Measurements from ENCODE around the gene UROC1. TPM values are rescaled to one million over a fixed set of nuclear protein-coding genes. Genes with fewer than 3 reads are reported as not detected.

The UROC1 gene
- total RNA-seq, 1 experiment from 2014 or later: not detected

DNA sequence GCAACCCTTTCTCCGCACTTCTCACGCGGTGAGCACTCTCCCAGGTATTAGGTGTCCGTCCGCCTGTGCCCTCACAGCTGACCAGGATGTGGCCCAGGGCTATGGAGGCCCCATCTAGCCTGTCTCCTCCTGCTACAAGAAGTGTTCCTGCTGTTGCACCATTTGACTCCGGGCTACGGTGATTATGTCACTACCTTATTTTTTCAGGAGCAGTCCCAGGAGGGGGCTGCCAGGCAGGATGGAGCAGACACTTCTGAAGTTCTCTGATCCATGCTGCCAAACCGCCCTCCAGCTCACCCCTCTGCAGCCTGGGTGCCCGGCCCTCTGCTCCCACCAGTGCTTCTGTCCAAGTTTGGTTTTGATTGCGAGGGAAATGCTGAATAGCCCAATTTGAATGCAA, 78.8 kb downstream of the UROC1 start:
- Histone ChIP-seq H3K4me1 (ENCODE audit: insufficient read depth, low read length, poor library complexity, severe bottlenecking) (peaks cover 5% of the 10 kb centered on the region), H3K27me3 (replicated peaks; ENCODE audit: insufficient read depth, low read depth, low read length, poor library complexity) (no peaks in the 10 kb centered on the region), H3K9me3 (ENCODE audit: low read depth, low read length, poor library complexity, severe bottlenecking) (no peaks in the 10 kb centered on the region), H3K27ac (ENCODE audit: low read depth, low read length, poor library complexity, severe bottlenecking) (no peak overlapping the region), H3K4me3 (ENCODE audit: low read depth, low read length, poor library complexity, severe bottlenecking) (no peak overlapping the region), H3K36me3 (ENCODE audit: insufficient read depth, low read length, poor library complexity, severe bottlenecking) (peaks cover 54% of the 10 kb centered on the region)
- intact Hi-C loops (cut with micrococcal nuclease; ENCODE audit: unreplicated experiment): no loop called here
- BruUV-seq (replicated peaks): no TSS peak
- ChIA-PET CTCF (no interaction called here), POLR2A (ENCODE audit: low non-redundant PET) (no interaction called here)
- no peak for TF ChIP-seq EZH2 (IDR thresholded peaks at IDR 0.05; ENCODE audit: borderline replicate concordance, low read depth, low read length, poor library complexity, severe bottlenecking)
- no peak for TF ChIP-seq CTCF (conservative IDR thresholded peaks at IDR 0.05; ENCODE audit: low read depth, low read length)
- DNase-seq (ENCODE audit: low spot score): no peak

DNA sequence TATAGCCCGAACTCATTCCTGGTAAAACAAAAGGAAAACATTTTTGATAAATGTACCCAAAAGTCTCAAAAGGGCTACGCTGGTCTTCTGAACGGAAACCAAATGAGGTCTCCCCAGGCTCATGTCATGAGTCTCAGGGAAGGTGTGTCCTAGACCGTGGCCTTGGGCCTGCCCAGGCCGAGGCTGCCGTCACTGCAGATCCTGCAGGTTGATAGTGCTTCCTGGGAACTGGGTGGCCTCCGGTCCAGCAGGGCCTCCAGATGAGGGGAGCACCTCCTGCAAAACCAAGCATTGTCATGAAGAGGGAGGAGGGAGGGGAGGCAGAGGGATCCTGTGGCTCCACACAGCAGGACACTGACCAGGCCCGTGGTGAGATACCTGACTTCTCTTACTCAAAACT, 79.4 kb downstream of the UROC1 start:
- no TSS peak for BruUV-seq (replicated peaks)
- Histone ChIP-seq H3K27ac (ENCODE audit: low read depth, low read length, poor library complexity, severe bottlenecking) (no peak overlapping the region), H3K9me3 (ENCODE audit: low read depth, low read length, poor library complexity, severe bottlenecking) (no peaks in the 10 kb centered on the region), H3K4me3 (ENCODE audit: low read depth, low read length, poor library complexity, severe bottlenecking) (no peak overlapping the region), H3K27me3 (replicated peaks; ENCODE audit: insufficient read depth, low read depth, low read length, poor library complexity) (no peaks in the 10 kb centered on the region), H3K36me3 (ENCODE audit: insufficient read depth, low read length, poor library complexity, severe bottlenecking) (peaks cover 51% of the 10 kb centered on the region), H3K4me1 (ENCODE audit: insufficient read depth, low read length, poor library complexity, severe bottlenecking) (peaks cover 11% of the 10 kb centered on the region)
- no peak for DNase-seq (ENCODE audit: low spot score)
- ChIA-PET POLR2A (ENCODE audit: low non-redundant PET) (no interaction called here), CTCF (no interaction called here)
- no peak for TF ChIP-seq EZH2 (IDR thresholded peaks at IDR 0.05; ENCODE audit: borderline replicate concordance, low read depth, low read length, poor library complexity, severe bottlenecking)
- no peak for TF ChIP-seq CTCF (conservative IDR thresholded peaks at IDR 0.05; ENCODE audit: low read depth, low read length)
- intact Hi-C loops (cut with micrococcal nuclease; ENCODE audit: unreplicated experiment): no loop called here

GRCh38 chr3:126436826-126437717, 80.5 kb downstream of the UROC1 start:
- Histone ChIP-seq H3K9me3 (ENCODE audit: low read depth, low read length, poor library complexity, severe bottlenecking) (no peaks in the 10 kb centered on the region), H3K4me3 (ENCODE audit: low read depth, low read length, poor library complexity, severe bottlenecking) (no peak overlapping the region), H3K4me1 (ENCODE audit: insufficient read depth, low read length, poor library complexity, severe bottlenecking) (peaks cover 11% of the 10 kb centered on the region), H3K27ac (ENCODE audit: low read depth, low read length, poor library complexity, severe bottlenecking) (no peak overlapping the region), H3K27me3 (replicated peaks; ENCODE audit: insufficient read depth, low read depth, low read length, poor library complexity) (no peaks in the 10 kb centered on the region), H3K36me3 (ENCODE audit: insufficient read depth, low read length, poor library complexity, severe bottlenecking) (peaks cover 44% of the 10 kb centered on the region)
- ChIA-PET CTCF (no interaction called here), POLR2A (ENCODE audit: low non-redundant PET) (no interaction called here)
- intact Hi-C loops (cut with micrococcal nuclease; ENCODE audit: unreplicated experiment): no loop called here
- TF ChIP-seq EZH2 (IDR thresholded peaks at IDR 0.05; ENCODE audit: borderline replicate concordance, low read depth, low read length, poor library complexity, severe bottlenecking): no peak
- no peak for TF ChIP-seq CTCF (conservative IDR thresholded peaks at IDR 0.05; ENCODE audit: low read depth, low read length)
- DNase-seq (ENCODE audit: low spot score): no peak
- BruUV-seq (replicated peaks): no TSS peak
